Cortex of kidney (tissue), 1 donor: ENCODE results near the gene NFIA.

Source experiments
- DNase-seq: peaks from one replicate; lab custom pipeline; 2025; lab: John Stamatoyannopoulos, UW

The NFIA gene

GRCh38 chr1:61247051-61247825 is 164.9 kb downstream of the NFIA start:
- no peak for DNase-seq

GRCh38 chr1:61247881-61248752 is 165.8 kb downstream of the NFIA start:
- no peak for DNase-seq

GRCh38 chr1:61250933-61251332 is 168.6 kb downstream of the NFIA start:
- DNase-seq: no peak

GRCh38 chr1:61253059-61253735 is 170.8 kb downstream of the NFIA start:
- no peak for DNase-seq

GRCh38 chr1:61253912-61254633 is 171.7 kb downstream of the NFIA start:
- no peak for DNase-seq

- no peak for DNase-seq
Measured at GRCh38 chr1:61254634-61255357, 172.4 kb downstream of the NFIA start.

GRCh38 chr1:61255358-61255703 is 173.0 kb downstream of the NFIA start:
- DNase-seq: no peak

- no peak for DNase-seq
Measured at GRCh38 chr1:61259379-61260148, 177.2 kb downstream of the NFIA start.

GRCh38 chr1:61260171-61260570 is 177.8 kb downstream of the NFIA start:
- DNase-seq: no peak

- DNase-seq: no peak
Measured at GRCh38 chr1:61261595-61261994, 179.2 kb downstream of the NFIA start.

- no peak for DNase-seq
Measured at GRCh38 chr1:61263905-61264824, 181.8 kb downstream of the NFIA start.

- no peak for DNase-seq
Measured at GRCh38 chr1:61264825-61265242, 182.5 kb downstream of the NFIA start.

GRCh38 chr1:61265665-61266064 is 183.3 kb downstream of the NFIA start:
- DNase-seq: no peak

GRCh38 chr1:61266738-61267137 is 184.4 kb downstream of the NFIA start:
- DNase-seq: no peak

- no peak for DNase-seq
Measured at GRCh38 chr1:61268546-61269240, 186.3 kb downstream of the NFIA start.

- DNase-seq: no peak
Measured at GRCh38 chr1:61269602-61270001, 187.2 kb downstream of the NFIA start.

GRCh38 chr1:61270107-61270506 is 187.7 kb downstream of the NFIA start:
- no peak for DNase-seq

GRCh38 chr1:61270761-61271411 is 188.5 kb downstream of the NFIA start:
- no peak for DNase-seq
